ENCODE data around the gene KLHDC9.
A peak's percentile ranks its signal among the peaks of the same experiment; 100 is the strongest.

The KLHDC9 gene

GRCh38 chr1:161119092-161119903 lies 21.1 kb downstream of the KLHDC9 start:
- peaks cover 37% of the 10 kb centered on the region in 2 donors for H3K36me3 ChIP-seq (ENCODE audit: control insufficient read depth in 2 of 2, insufficient read depth in 2 of 2, low read length in 2 of 2)
- H3K27ac ChIP-seq (ENCODE audit: low read length) = peak overlapping the region; percentile 91

GRCh38 chr1:161121042-161121650 lies 23.0 kb downstream of the KLHDC9 start:
- Histone ChIP-seq H3K27me3 (ENCODE audit: control insufficient read depth in 1 of 2, insufficient read depth in 2 of 2, low read length in 2 of 2) (no peaks in the 10 kb centered on the region), H3K4me1 (ENCODE audit: control insufficient read depth, insufficient read depth, low read length) (peaks cover 31% of the 10 kb centered on the region), H3K9me3 (ENCODE audit: control insufficient read depth in 2 of 2, low read length in 2 of 2) (no peaks in the 10 kb centered on the region), H3K36me3 (ENCODE audit: control insufficient read depth in 2 of 2, insufficient read depth in 2 of 2, low read length in 2 of 2) (peaks cover 42 to 45% of the 10 kb centered on the region in 2 donors), H3K9ac (ENCODE audit: low read length in 2 of 2) (no peak overlapping the region), H3K4me3 (ENCODE audit: low read length in 2 of 2) (no peak overlapping the region), H3K27ac (ENCODE audit: low read length) (no peak overlapping the region)

More at GRCh38 chr1:161119092-161119903, 21.1 kb downstream of the KLHDC9 start:
- peak overlapping the region; percentile 99 to 100 for H3K4me3 ChIP-seq (ENCODE audit: low read length in 2 of 2)
- H3K27me3 ChIP-seq (ENCODE audit: control insufficient read depth in 1 of 2, insufficient read depth in 2 of 2, low read length in 2 of 2) = no peaks in the 10 kb centered on the region
- no peaks in the 10 kb centered on the region for H3K9me3 ChIP-seq (ENCODE audit: control insufficient read depth in 2 of 2, low read length in 2 of 2)
- peaks cover 36% of the 10 kb centered on the region for H3K4me1 ChIP-seq (ENCODE audit: control insufficient read depth, insufficient read depth, low read length)
- H3K9ac ChIP-seq (ENCODE audit: low read length in 2 of 2) = peak overlapping the region; percentile 98 to 99

- Histone ChIP-seq H3K36me3 (ENCODE audit: control insufficient read depth in 2 of 2, insufficient read depth in 2 of 2, low read length in 2 of 2) (peaks cover 43 to 49% of the 10 kb centered on the region in 2 donors), H3K4me3 (ENCODE audit: low read length in 2 of 2) (no peak overlapping the region), H3K27me3 (ENCODE audit: control insufficient read depth in 1 of 2, insufficient read depth in 2 of 2, low read length in 2 of 2) (no peaks in the 10 kb centered on the region), H3K4me1 (ENCODE audit: control insufficient read depth, insufficient read depth, low read length) (peaks cover 25% of the 10 kb centered on the region), H3K9ac (ENCODE audit: low read length in 2 of 2) (no peak overlapping the region), H3K27ac (ENCODE audit: low read length) (no peak overlapping the region), H3K9me3 (ENCODE audit: control insufficient read depth in 2 of 2, low read length in 2 of 2) (no peaks in the 10 kb centered on the region)
Observed at GRCh38 chr1:161121834-161122233, 23.7 kb downstream of the KLHDC9 start.

GRCh38 chr1:161122967-161123366 lies 24.8 kb downstream of the KLHDC9 start:
- Histone ChIP-seq H3K4me1 (ENCODE audit: control insufficient read depth, insufficient read depth, low read length) (peaks cover 20% of the 10 kb centered on the region), H3K36me3 (ENCODE audit: control insufficient read depth in 2 of 2, insufficient read depth in 2 of 2, low read length in 2 of 2) (peaks cover 49 to 55% of the 10 kb centered on the region in 2 donors), H3K9ac (ENCODE audit: low read length in 2 of 2) (no peak overlapping the region), H3K9me3 (ENCODE audit: control insufficient read depth in 2 of 2, low read length in 2 of 2) (no peaks in the 10 kb centered on the region), H3K27me3 (ENCODE audit: control insufficient read depth in 1 of 2, insufficient read depth in 2 of 2, low read length in 2 of 2) (no peaks in the 10 kb centered on the region), H3K27ac (ENCODE audit: low read length) (no peak overlapping the region), H3K4me3 (ENCODE audit: low read length in 2 of 2) (no peak overlapping the region)

GRCh38 chr1:161127649-161128048 lies 29.5 kb downstream of the KLHDC9 start:
- H3K9me3 ChIP-seq (ENCODE audit: control insufficient read depth in 2 of 2, low read length in 2 of 2) = no peaks in the 10 kb centered on the region
- no peak overlapping the region for H3K27ac ChIP-seq (ENCODE audit: low read length)
- no peak overlapping the region for H3K9ac ChIP-seq (ENCODE audit: low read length in 2 of 2)
- H3K27me3 ChIP-seq (ENCODE audit: control insufficient read depth in 1 of 2, insufficient read depth in 2 of 2, low read length in 2 of 2) = no peaks in the 10 kb centered on the region
- peaks cover 38 to 44% of the 10 kb centered on the region in 2 donors for H3K36me3 ChIP-seq (ENCODE audit: control insufficient read depth in 2 of 2, insufficient read depth in 2 of 2, low read length in 2 of 2)
- peaks cover 3% of the 10 kb centered on the region for H3K4me1 ChIP-seq (ENCODE audit: control insufficient read depth, insufficient read depth, low read length)
- no peak overlapping the region for H3K4me3 ChIP-seq (ENCODE audit: low read length in 2 of 2)

- H3K36me3 ChIP-seq (ENCODE audit: control insufficient read depth in 2 of 2, insufficient read depth in 2 of 2, low read length in 2 of 2) = peaks cover 31 to 36% of the 10 kb centered on the region in 2 donors
Observed at GRCh38 chr1:161128591-161129420, 30.6 kb downstream of the KLHDC9 start.

GRCh38 chr1:161130266-161130665 lies 32.1 kb downstream of the KLHDC9 start:
- Histone ChIP-seq H3K4me1 (ENCODE audit: control insufficient read depth, insufficient read depth, low read length) (peaks cover 12% of the 10 kb centered on the region), H3K27ac (ENCODE audit: low read length) (no peak overlapping the region), H3K27me3 (ENCODE audit: control insufficient read depth in 1 of 2, insufficient read depth in 2 of 2, low read length in 2 of 2) (no peaks in the 10 kb centered on the region), H3K36me3 (ENCODE audit: control insufficient read depth in 2 of 2, insufficient read depth in 2 of 2, low read length in 2 of 2) (peaks cover 24 to 27% of the 10 kb centered on the region in 2 donors), H3K9me3 (ENCODE audit: control insufficient read depth in 2 of 2, low read length in 2 of 2) (no peaks in the 10 kb centered on the region), H3K4me3 (ENCODE audit: low read length in 2 of 2) (no peak overlapping the region), H3K9ac (ENCODE audit: low read length in 2 of 2) (no peak overlapping the region)

More at GRCh38 chr1:161128591-161129420, 30.6 kb downstream of the KLHDC9 start:
- H3K4me1 ChIP-seq (ENCODE audit: control insufficient read depth, insufficient read depth, low read length) = peaks cover 10% of the 10 kb centered on the region
- H3K27me3 ChIP-seq (ENCODE audit: control insufficient read depth in 1 of 2, insufficient read depth in 2 of 2, low read length in 2 of 2) = no peaks in the 10 kb centered on the region
- H3K9me3 ChIP-seq (ENCODE audit: control insufficient read depth in 2 of 2, low read length in 2 of 2) = no peaks in the 10 kb centered on the region
- H3K27ac ChIP-seq (ENCODE audit: low read length) = no peak overlapping the region
- no peak overlapping the region for H3K4me3 ChIP-seq (ENCODE audit: low read length in 2 of 2)
- H3K9ac ChIP-seq (ENCODE audit: low read length in 2 of 2) = no peak overlapping the region

- Histone ChIP-seq H3K9me3 (ENCODE audit: control insufficient read depth in 2 of 2, low read length in 2 of 2) (no peaks in the 10 kb centered on the region), H3K4me3 (ENCODE audit: low read length in 2 of 2) (peak overlapping the region; percentile 89 to 99), H3K27me3 (ENCODE audit: control insufficient read depth in 1 of 2, insufficient read depth in 2 of 2, low read length in 2 of 2) (no peaks in the 10 kb centered on the region), H3K9ac (ENCODE audit: low read length in 2 of 2) (peak overlapping the region; percentile 89 to 98), H3K36me3 (ENCODE audit: control insufficient read depth in 2 of 2, insufficient read depth in 2 of 2, low read length in 2 of 2) (peaks cover 20% of the 10 kb centered on the region in 2 donors), H3K27ac (ENCODE audit: low read length) (peak overlapping the region; percentile 93), H3K4me1 (ENCODE audit: control insufficient read depth, insufficient read depth, low read length) (peaks cover 12% of the 10 kb centered on the region)
Observed at GRCh38 chr1:161131523-161132409, 33.6 kb downstream of the KLHDC9 start.

GRCh38 chr1:161132410-161133219 lies 34.5 kb downstream of the KLHDC9 start, which contains the start of gene DEDD:
Gene DEDD, minus strand, starts transcription at chr1:161132667. Its CDS starts 8,205 bp downstream, at chr1:161124462.
- H3K27me3 ChIP-seq (ENCODE audit: control insufficient read depth in 1 of 2, insufficient read depth in 2 of 2, low read length in 2 of 2) = no peaks in the 10 kb centered on the region
- H3K4me3 ChIP-seq (ENCODE audit: low read length in 2 of 2) = peak within 1 kb of the TSS; percentile 89 to 99
- peak within 1 kb of the TSS; percentile 93 for H3K27ac ChIP-seq (ENCODE audit: low read length)
- no peaks in the 10 kb centered on the region for H3K9me3 ChIP-seq (ENCODE audit: control insufficient read depth in 2 of 2, low read length in 2 of 2)
- H3K9ac ChIP-seq (ENCODE audit: low read length in 2 of 2) = peak within 1 kb of the TSS; percentile 89 to 98
- peaks cover 12% of the 10 kb centered on the region for H3K4me1 ChIP-seq (ENCODE audit: control insufficient read depth, insufficient read depth, low read length)
- H3K36me3 ChIP-seq (ENCODE audit: control insufficient read depth in 2 of 2, insufficient read depth in 2 of 2, low read length in 2 of 2) = peaks cover 17% of the 10 kb centered on the region in 2 donors
